GM12878 (cell line): ENCODE results near the gene COPS8. TPM values are rescaled to one million over a fixed set of nuclear protein-coding genes. Genes with fewer than 3 reads are reported as not detected.

Experiments used
- ATAC-seq: fragments of 200-7000 bp; cut with Tn5 transposase; 3 replicates; pipeline ENCODE4 v1.9.1; 2020; ENCODE audit warnings: mild to moderate bottlenecking, moderate library complexity
- BruUV-seq: library from RNA; stranded (reverse); fragments of 400-500 nt; replicated peaks from 2 replicates; lab custom pipeline; 2021; lab: Mats Ljungman, UMichigan
- CTCF ChIA-PET: fragments of 300-600 bp; sonication (Branson Sonifier 250); formaldehyde crosslinking; extraction: SDS; loops from one replicate; lab custom pipeline; 2021; ENCODE audit warnings: inconsistent platforms; lab: Yijun Ruan, JAX
- POLR2A ChIA-PET: fragments of 350-600 bp; formaldehyde crosslinking; extraction: SDS; loops from one replicate; lab custom pipeline; 2021; ENCODE audit warnings: inconsistent platforms; lab: Charles Lee
- RAD21 ChIA-PET: fragments of 300-600 bp; sonication (Branson Sonifier 250); formaldehyde crosslinking; loops from one replicate; lab custom pipeline; 2023; ENCODE audit warnings: antibody characterized with exemption; ENCODE audit not compliant: unreplicated experiment; lab: Charles Lee
- SMC1A ChIA-PET: fragments of 300-600 bp; sonication (Branson Sonifier 250); formaldehyde crosslinking; loops from one replicate; lab custom pipeline; 2023; ENCODE audit not compliant: unreplicated experiment, uncharacterized antibody; lab: Charles Lee
- DNase-seq: peaks from one replicate; pipeline ENCODE4 v3.0.0-alpha.2; 2011; ENCODE audit warnings: low read depth, low spot score
- FAIRE-seq: peaks from 3 replicates; lab custom pipeline; 2011; peaks lifted over from hg19 to GRCh38; lab: Jason Lieb, UNC
- H2AFZ ChIP-seq: 2 replicates; pipeline ENCODE4 v1.6.0; 2011; ENCODE audit warnings: low read depth, low read length, control low read depth; ENCODE audit not compliant: control insufficient read depth
- H3K27ac ChIP-seq: 2 replicates; pipeline ENCODE4 v1.5.1; 2011; ENCODE audit warnings: control low read depth; ENCODE audit not compliant: control insufficient read depth, insufficient read depth
- H3K27me3 ChIP-seq, 2 experiments: replicated peaks in 1 of 2; 2 replicates each; pipeline versions ENCODE4 v1.6.0 to v1.6.1; 2011; ENCODE audit warnings: low read length in 1 of 2; ENCODE audit not compliant: control insufficient read depth in 2 of 2, insufficient read depth in 2 of 2
- H3K36me3 ChIP-seq, 2 experiments: 2 replicates each; pipeline ENCODE4 v1.5.1; 2011; ENCODE audit warnings: low read length in 1 of 2; ENCODE audit not compliant: control insufficient read depth in 2 of 2, insufficient read depth in 2 of 2
- H3K4me1 ChIP-seq: 2 replicates; pipeline ENCODE4 v1.6.1; 2011; ENCODE audit warnings: mild to moderate bottlenecking, low read length, moderate library complexity, mixed read lengths; ENCODE audit not compliant: control insufficient read depth, insufficient read depth
- H3K4me2 ChIP-seq: 2 replicates; pipeline ENCODE4 v1.6.0; 2011; ENCODE audit warnings: control low read depth; ENCODE audit not compliant: control insufficient read depth, insufficient read depth
- H3K4me3 ChIP-seq: fragments of 200-600 bp; sonication (generic); 2 replicates; pipeline ENCODE4 v1.5.1; 2016
- H3K79me2 ChIP-seq: 2 replicates; pipeline ENCODE4 v1.6.0; 2011; ENCODE audit warnings: low read length; ENCODE audit not compliant: control insufficient read depth, insufficient read depth
- H3K9ac ChIP-seq: 2 replicates; pipeline ENCODE4 v1.8.0; 2011; ENCODE audit warnings: low read length, control low read depth, mixed read lengths; ENCODE audit not compliant: control insufficient read depth, insufficient read depth
- H3K9me3 ChIP-seq: replicated peaks from 3 replicates; pipeline ENCODE4 v1.5.1; 2011; ENCODE audit warnings: mild to moderate bottlenecking, low read length; ENCODE audit not compliant: control insufficient read depth, insufficient read depth
- H4K20me1 ChIP-seq: 2 replicates; pipeline ENCODE4 v1.6.0; 2011; ENCODE audit not compliant: control insufficient read depth, insufficient read depth
- BACH1 ChIP-seq: fragments of 450-650 bp; IDR thresholded peaks from 2 replicates; pipeline ENCODE4 v1.6.1; 2017; ENCODE audit warnings: mild to moderate bottlenecking, borderline replicate concordance
- CBFB ChIP-seq: IDR thresholded peaks from 2 replicates; pipeline ENCODE4 v1.6.1; 2016; ENCODE audit warnings: antibody characterized with exemption, low read depth
- CHD1 ChIP-seq: IDR thresholded peaks from 2 replicates; pipeline ENCODE4 v1.6.1; 2012; ENCODE audit warnings: low read depth, low read length, improper control_type of control experiment
- CHD4 ChIP-seq: fragments of 200-600 bp; sonication (generic); IDR thresholded peaks from 2 replicates; pipeline ENCODE4 v1.6.1; 2016; ENCODE audit warnings: mild to moderate bottlenecking
- CTCF ChIP-seq, 3 experiments: IDR thresholded peaks in 2 of 3; conservative IDR thresholded peaks in 1 of 3; 2 replicates each; pipeline ENCODE4 v1.5.1; 2011; ENCODE audit warnings: low read depth in 3 of 3, low read length in 3 of 3, mild to moderate bottlenecking in 3 of 3, control low read depth in 2 of 3, moderate library complexity in 2 of 3, inconsistent platforms in 1 of 3, mixed read lengths in 1 of 3; ENCODE audit not compliant: control insufficient read depth in 2 of 3, insufficient read depth in 1 of 3; ENCODE audit errors: extremely low read depth in 1 of 3
- KAT2A ChIP-seq: conservative IDR thresholded peaks from 2 replicates; pipeline ENCODE4 v1.6.1; 2011; ENCODE audit warnings: low read depth, low read length; ENCODE audit not compliant: control insufficient read depth
- RB1 ChIP-seq: fragments of 450-650 bp; formaldehyde crosslinking; IDR thresholded peaks from 2 replicates; pipeline ENCODE4 v1.6.1; 2017; ENCODE audit warnings: mild to moderate bottlenecking, borderline replicate concordance
- SMAD1 ChIP-seq: fragments of 450-650 bp; IDR thresholded peaks from 2 replicates; pipeline ENCODE4 v1.6.1; 2018; ENCODE audit warnings: mild to moderate bottlenecking, low read depth; ENCODE audit not compliant: partially characterized antibody
- SP1 ChIP-seq: IDR thresholded peaks from one replicate; pipeline ENCODE4 v1.6.1; 2011; ENCODE audit warnings: low read depth, low read length
- SUZ12 ChIP-seq: fragments of 200-600 bp; sonication (generic); IDR thresholded peaks from one replicate; pipeline ENCODE4 v1.6.1; 2018; ENCODE audit warnings: antibody characterized with exemption, mild to moderate bottlenecking; ENCODE audit not compliant: unreplicated experiment
- TARDBP ChIP-seq: IDR thresholded peaks from 2 replicates; pipeline ENCODE4 v1.6.1; 2016; ENCODE audit warnings: borderline replicate concordance
- WGBS: methylation state at CpG from one replicate; pipeline ENCODE4 v1.1.6; 2016; ENCODE audit warnings: low lambda C conversion rate; ENCODE audit not compliant: insufficient replicate concordance, insufficient coverage; ENCODE audit errors: missing lambda C conversion rate; 5-methylcytosine and 5-hydroxymethylcytosine counted together
- in situ Hi-C: fragments of 300-500 bp; cut with MboI; formaldehyde crosslinking; loops from 9 replicates; pipeline ENCODE4 v1.14.3; 2018; ENCODE audit warnings: mixed read lengths
- intact Hi-C: fragments of 100-400 bp; cut with micrococcal nuclease; formaldehyde crosslinking; loops from one replicate; pipeline ENCODE4 v1.14.2; 2022; ENCODE audit not compliant: unreplicated experiment
- polyA plus RNA-seq, 11 experiments: library from polyadenylated mRNA; depleted of rRNA in 4 of 11; unstranded in 6 of 11; stranded (reverse) in 5 of 11; fragments of >200 nt; fragmentation: Nextera tagmentation in 4 of 11; fragmentation: Illumina TruSeq in 1 of 11; extraction: Ambion mirVana in 4 of 11; extraction: Trizol in 1 of 11; gene quantifications; 1 replicate in 1 of 11; 2 replicates in 10 of 11; pipeline versions ENCODE4 v1.2.1 to v1.2.3, GENCODE V29; 2011 to 2016; ENCODE audit warnings: inconsistent platforms in 2 of 11, missing spikeins in 2 of 11, low read depth in 1 of 11
- total RNA-seq, 4 experiments: library from RNA; depleted of rRNA in 3 of 4; stranded (reverse); fragments of >200 nt in 3 of 4; fragmentation: Illumina TruSeq in 1 of 4; extraction: Trizol in 1 of 4; gene quantifications; 2 replicates each; pipeline versions ENCODE4 v1.2.1 to v1.2.3, GENCODE V29; 2013 to 2021
- TF ChIP-seq, protein P1 (sequence below): IDR thresholded peaks from 2 replicates; pipeline ENCODE4 v1.6.1; 2012; ENCODE audit warnings: low read depth, low read length, improper control_type of control experiment
- TF ChIP-seq, protein P2 (sequence below): IDR thresholded peaks from 2 replicates; pipeline ENCODE4 v1.6.1; 2011; ENCODE audit warnings: borderline replicate concordance, low read depth, mild to moderate bottlenecking, moderate library complexity, mixed read lengths, low read length; ENCODE audit not compliant: insufficient read depth; ENCODE audit errors: extremely low read length
- TF ChIP-seq, protein P3 (sequence below): fragments of 450-650 bp; IDR thresholded peaks from 2 replicates; pipeline ENCODE4 v1.6.1; 2017; ENCODE audit warnings: mild to moderate bottlenecking, moderate library complexity

The COPS8 gene
- total and polyA plus RNA-seq, 10 of the 15 experiments (the other 5 are each of a cell fraction or from before 2014, with no cell fraction given) = 44.0 to 134 (median 107) TPM

DNA sequence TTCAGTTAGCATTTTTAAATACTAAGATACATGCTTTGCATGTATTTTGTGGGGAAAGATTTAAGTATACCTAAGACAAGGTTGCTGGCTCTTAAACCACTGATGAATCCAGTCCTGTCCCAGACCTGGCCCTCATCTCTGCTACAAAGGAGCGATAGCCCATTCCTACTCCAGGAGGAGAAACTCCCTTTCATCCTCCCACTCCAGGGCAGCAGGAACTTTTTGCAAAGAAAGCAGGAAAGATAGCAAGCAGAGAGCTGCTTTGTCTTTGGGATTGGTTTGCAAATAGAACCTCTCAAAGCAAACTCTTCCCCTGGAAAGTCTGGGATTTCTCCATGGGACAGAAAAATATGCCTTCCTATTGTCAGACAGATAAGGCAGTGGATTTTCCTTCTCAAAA, 43.6 kb upstream of the COPS8 start:
- H3K9me3 ChIP-seq = no peaks in the 10 kb centered on the region
- no peak overlapping the region for H3K27ac ChIP-seq
- no peak overlapping the region for H3K4me3 ChIP-seq
- ChIA-PET CTCF (no interaction called here), RAD21 (no interaction called here), SMC1A (no interaction called here), POLR2A (no interaction called here)
- WGBS = 64% methylated on average over 1 of the region's 1 CpG
- H3K36me3 ChIP-seq = no peaks in the 10 kb centered on the region
- DNase-seq = no peak
- no peaks in the 10 kb centered on the region for H3K4me1 ChIP-seq
- no peaks in the 10 kb centered on the region for H3K79me2 ChIP-seq
- no TSS peak for BruUV-seq
- FAIRE-seq = no peak
- H3K4me2 ChIP-seq = no peak overlapping the region
- in situ Hi-C loops = no loop called here
- no peak for ATAC-seq
- no peak overlapping the region for H3K9ac ChIP-seq
- intact Hi-C loops = no loop called here
- no peak overlapping the region for H2AFZ ChIP-seq
- H4K20me1 ChIP-seq = peaks cover 2% of the 10 kb centered on the region; the same call in 1 of the 2 replicates
- H3K27me3 ChIP-seq = peaks cover 2 to 5% of the 10 kb centered on the region in 2 experiments; a peak in 3 of 4 replicates
- TF ChIP-seq KAT2A (no peak), CTCF (IDR thresholded peaks at IDR 0.05 in 2 of 3, conservative IDR thresholded peaks at IDR 0.05 in 1 of 3; ENCODE audit: control insufficient read depth in 2 of 3, extremely low read depth in 1 of 3, insufficient read depth in 1 of 3, low read depth in 3 of 3, low read length in 3 of 3) (no peak), SUZ12 (no peak), CHD1 (no peak), SMAD1 (no peak), CHD4 (no peak), BACH1 (no peak), TARDBP (no peak), CBFB (no peak), RB1 (no peak), SP1 (no peak)
- TF ChIP-seq, protein P1, sequence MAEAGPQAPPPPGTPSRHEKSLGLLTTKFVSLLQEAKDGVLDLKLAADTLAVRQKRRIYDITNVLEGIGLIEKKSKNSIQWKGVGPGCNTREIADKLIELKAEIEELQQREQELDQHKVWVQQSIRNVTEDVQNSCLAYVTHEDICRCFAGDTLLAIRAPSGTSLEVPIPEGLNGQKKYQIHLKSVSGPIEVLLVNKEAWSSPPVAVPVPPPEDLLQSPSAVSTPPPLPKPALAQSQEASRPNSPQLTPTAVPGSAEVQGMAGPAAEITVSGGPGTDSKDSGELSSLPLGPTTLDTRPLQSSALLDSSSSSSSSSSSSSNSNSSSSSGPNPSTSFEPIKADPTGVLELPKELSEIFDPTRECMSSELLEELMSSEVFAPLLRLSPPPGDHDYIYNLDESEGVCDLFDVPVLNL = no peak
- TF ChIP-seq, protein P2, sequence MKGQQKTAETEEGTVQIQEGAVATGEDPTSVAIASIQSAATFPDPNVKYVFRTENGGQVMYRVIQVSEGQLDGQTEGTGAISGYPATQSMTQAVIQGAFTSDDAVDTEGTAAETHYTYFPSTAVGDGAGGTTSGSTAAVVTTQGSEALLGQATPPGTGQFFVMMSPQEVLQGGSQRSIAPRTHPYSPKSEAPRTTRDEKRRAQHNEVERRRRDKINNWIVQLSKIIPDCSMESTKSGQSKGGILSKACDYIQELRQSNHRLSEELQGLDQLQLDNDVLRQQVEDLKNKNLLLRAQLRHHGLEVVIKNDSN = no peak
- TF ChIP-seq, protein P3, sequence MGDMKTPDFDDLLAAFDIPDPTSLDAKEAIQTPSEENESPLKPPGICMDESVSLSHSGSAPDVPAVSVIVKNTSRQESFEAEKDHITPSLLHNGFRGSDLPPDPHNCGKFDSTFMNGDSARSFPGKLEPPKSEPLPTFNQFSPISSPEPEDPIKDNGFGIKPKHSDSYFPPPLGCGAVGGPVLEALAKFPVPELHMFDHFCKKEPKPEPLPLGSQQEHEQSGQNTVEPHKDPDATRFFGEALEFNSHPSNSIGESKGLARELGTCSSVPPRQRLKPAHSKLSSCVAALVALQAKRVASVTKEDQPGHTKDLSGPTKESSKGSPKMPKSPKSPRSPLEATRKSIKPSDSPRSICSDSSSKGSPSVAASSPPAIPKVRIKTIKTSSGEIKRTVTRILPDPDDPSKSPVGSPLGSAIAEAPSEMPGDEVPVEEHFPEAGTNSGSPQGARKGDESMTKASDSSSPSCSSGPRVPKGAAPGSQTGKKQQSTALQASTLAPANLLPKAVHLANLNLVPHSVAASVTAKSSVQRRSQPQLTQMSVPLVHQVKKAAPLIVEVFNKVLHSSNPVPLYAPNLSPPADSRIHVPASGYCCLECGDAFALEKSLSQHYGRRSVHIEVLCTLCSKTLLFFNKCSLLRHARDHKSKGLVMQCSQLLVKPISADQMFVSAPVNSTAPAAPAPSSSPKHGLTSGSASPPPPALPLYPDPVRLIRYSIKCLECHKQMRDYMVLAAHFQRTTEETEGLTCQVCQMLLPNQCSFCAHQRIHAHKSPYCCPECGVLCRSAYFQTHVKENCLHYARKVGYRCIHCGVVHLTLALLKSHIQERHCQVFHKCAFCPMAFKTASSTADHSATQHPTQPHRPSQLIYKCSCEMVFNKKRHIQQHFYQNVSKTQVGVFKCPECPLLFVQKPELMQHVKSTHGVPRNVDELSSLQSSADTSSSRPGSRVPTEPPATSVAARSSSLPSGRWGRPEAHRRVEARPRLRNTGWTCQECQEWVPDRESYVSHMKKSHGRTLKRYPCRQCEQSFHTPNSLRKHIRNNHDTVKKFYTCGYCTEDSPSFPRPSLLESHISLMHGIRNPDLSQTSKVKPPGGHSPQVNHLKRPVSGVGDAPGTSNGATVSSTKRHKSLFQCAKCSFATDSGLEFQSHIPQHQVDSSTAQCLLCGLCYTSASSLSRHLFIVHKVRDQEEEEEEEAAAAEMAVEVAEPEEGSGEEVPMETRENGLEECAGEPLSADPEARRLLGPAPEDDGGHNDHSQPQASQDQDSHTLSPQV = no peak
